RWPE1 (cell line): ENCODE results near the gene MFRP.
A peak's percentile ranks its signal among the peaks of the same experiment; 100 is the strongest.

ENCODE experiments used
- CTCF ChIA-PET: fragments of 350-600 bp; sonication (Branson Sonifier 250); formaldehyde crosslinking; extraction: SDS; loops from one replicate; lab custom pipeline; 2021; lab: Yijun Ruan, JAX
- POLR2A ChIA-PET: fragments of 400-600 bp; formaldehyde crosslinking; extraction: SDS; loops from one replicate; lab custom pipeline; 2020; ENCODE audit warnings: antibody characterized with exemption; ENCODE audit not compliant: low non-redundant PET; lab: Yijun Ruan, JAX
- DNase-seq: peaks from one replicate; pipeline ENCODE4 v3.0.0; 2012; ENCODE audit warnings: low spot score
- H3K27ac ChIP-seq: fragments of 450-650 bp; 2 replicates; pipeline ENCODE4 v1.5.1; 2017
- TF ChIP-seq, protein P1 (sequence below): fragments of 450-650 bp; conservative IDR thresholded peaks from 2 replicates; pipeline ENCODE4 v1.5.1; 2017; ENCODE audit warnings: low read depth, mild to moderate bottlenecking

MFRP gene

DNA sequence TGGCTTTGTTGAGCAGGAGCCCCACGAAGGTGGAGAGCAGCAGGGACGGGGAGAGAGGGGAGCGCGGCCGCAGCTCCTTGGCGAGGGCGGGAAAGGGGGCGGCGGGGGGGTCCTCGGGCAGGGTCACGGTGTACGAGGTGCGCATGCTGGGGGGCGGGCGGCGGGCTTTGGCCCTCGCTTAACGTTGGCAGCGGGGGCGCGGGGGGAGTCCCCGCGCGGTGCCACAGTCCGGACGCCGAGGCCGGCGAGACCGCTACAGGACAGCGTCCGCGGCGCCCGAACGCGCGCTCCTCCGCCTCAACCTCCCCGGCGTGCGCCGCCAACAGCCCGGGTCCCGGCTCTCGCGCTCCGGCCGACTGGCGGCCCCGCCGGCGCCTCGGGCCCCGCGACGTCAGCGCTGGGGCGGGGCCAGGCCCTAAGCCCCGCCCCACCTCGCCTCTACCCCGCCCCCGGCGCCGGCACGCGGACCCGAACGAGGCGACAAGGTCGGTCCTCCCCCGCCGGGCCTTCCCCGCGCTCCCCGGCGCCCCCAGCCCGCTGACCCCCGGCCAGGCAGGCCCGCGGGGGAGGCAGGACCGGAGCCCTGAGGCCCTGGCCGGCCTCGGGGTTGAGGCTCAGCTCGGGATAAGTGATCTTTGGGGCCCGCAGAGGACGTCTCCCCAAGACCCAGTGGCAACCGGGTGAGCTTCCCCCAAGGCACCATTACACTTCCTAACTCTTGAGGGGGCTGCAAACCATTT lies 17.5 kb upstream of the MFRP start:
- TF ChIP-seq, protein P1, sequence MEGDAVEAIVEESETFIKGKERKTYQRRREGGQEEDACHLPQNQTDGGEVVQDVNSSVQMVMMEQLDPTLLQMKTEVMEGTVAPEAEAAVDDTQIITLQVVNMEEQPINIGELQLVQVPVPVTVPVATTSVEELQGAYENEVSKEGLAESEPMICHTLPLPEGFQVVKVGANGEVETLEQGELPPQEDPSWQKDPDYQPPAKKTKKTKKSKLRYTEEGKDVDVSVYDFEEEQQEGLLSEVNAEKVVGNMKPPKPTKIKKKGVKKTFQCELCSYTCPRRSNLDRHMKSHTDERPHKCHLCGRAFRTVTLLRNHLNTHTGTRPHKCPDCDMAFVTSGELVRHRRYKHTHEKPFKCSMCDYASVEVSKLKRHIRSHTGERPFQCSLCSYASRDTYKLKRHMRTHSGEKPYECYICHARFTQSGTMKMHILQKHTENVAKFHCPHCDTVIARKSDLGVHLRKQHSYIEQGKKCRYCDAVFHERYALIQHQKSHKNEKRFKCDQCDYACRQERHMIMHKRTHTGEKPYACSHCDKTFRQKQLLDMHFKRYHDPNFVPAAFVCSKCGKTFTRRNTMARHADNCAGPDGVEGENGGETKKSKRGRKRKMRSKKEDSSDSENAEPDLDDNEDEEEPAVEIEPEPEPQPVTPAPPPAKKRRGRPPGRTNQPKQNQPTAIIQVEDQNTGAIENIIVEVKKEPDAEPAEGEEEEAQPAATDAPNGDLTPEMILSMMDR = no peak
- ChIA-PET CTCF (interaction anchor here (0.6 to 1.6 kb wide), 7 partner anchors 8 to 203 kb away, joined by 3 to 12 read pairs (median 4); no protein-coding TSS in a partner anchor), POLR2A (no interaction called here)
- peak; percentile 61 for DNase-seq
- H3K27ac ChIP-seq = peak overlapping the region; percentile 100

DNA sequence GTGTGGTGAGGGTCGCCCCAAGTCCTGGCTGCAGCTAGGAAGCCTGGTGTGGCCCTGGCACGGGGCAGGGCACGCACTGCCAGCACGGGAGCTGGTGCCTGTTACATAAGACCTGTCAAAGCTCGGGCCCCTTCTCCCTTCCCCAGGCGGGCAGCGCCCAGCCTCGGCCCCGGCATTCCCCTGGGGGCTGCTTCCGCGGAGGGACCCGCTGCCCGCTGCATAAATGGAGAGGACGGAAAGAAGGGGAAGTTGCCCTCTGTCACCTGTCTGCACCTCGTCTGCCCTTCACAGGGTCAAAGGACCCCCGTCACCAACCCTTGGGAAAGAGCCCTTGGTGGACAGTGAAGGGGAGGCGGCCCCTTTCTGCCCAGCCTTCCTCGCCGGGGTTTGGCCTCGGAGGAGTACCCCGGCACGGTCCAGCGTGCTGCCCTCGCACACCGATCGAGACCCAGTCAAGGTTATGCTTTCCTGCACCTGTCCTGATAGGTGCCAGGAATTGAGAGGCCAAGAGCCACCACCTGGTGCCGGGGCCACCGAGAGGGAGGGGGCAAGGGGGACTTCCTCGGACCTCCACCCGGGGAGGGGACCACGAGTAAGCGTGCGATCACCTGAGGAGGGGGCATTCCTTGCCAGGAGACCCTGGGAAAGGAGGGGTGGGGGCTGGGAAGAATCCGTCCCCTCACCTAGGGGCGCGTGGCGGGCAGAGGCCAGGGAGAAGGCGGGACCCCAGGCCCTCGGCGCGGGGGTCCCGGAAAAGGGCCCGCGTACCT lies 16.8 kb upstream of the MFRP start:
- TF ChIP-seq, protein P1 = no peak
- POLR2A ChIA-PET = no interaction called here
- CTCF ChIA-PET = interaction anchor here (0.6 to 2.6 kb wide), 5 partner anchors 8 to 364 kb away, joined by 3 to 14 read pairs (median 8); partner anchors contain the start of gene USP2
- peak overlapping the region; percentile 100 for H3K27ac ChIP-seq
- DNase-seq = no peak

- ChIA-PET CTCF (interaction anchor here (0.6 to 2.6 kb wide), 6 partner anchors 9 to 365 kb away, joined by 3 to 14 read pairs (median 9); partner anchors contain the start of genes C1QTNF5 and USP2), POLR2A (no interaction called here)
- no peak for DNase-seq
- H3K27ac ChIP-seq = peak overlapping the region; percentile 100
- TF ChIP-seq, protein P1 = no peak
These were observed 16.2 kb upstream of the MFRP start for GRCh38 chr11:119362741-119363080.

DNA sequence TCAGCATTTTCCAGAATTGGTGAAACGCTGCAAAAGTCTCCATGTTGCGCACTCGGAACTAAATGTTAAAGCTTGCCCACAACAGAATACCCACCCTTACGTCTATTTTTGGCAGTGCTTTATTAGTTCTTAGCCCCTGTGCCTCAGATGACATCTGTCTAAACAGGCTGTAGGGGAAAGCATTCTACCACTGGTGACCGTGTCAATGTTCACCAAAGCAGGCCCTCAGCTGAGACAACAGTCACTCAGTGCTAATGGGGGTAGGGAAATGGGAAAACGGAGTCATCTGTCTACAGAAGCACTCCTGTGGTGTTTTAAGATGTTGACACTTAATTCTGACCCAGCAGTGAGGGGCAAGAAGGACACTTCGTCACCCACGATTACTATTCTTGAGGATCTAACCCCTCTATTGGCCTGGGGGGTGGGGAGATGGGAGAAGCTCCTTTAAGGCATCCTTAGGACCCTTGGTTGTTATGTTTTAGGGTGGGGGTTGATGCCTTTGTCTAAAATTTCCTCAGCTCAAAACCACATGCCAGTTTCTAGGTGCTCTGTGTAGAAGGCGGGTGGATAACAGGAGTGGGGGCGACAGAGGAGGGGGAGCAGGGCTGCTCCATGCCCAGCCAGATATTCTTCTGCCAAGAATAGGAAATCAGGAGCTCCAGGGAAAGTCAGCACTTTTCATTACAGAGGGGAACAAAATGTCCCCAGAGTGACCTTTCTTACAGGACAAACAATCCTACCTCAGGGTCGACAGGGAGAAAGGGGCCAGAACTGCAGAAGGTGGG lies 15.6 kb upstream of the MFRP start:
- POLR2A ChIA-PET = no interaction called here
- TF ChIP-seq, protein P1 = no peak
- CTCF ChIA-PET = interaction anchor here (0.7 to 2.6 kb wide), 7 partner anchors 8 to 346 kb away, joined by 3 to 14 read pairs (median 8); partner anchors contain the start of genes C1QTNF5 and USP2
- H3K27ac ChIP-seq = peak overlapping the region; percentile 100
- DNase-seq = no peak

DNA sequence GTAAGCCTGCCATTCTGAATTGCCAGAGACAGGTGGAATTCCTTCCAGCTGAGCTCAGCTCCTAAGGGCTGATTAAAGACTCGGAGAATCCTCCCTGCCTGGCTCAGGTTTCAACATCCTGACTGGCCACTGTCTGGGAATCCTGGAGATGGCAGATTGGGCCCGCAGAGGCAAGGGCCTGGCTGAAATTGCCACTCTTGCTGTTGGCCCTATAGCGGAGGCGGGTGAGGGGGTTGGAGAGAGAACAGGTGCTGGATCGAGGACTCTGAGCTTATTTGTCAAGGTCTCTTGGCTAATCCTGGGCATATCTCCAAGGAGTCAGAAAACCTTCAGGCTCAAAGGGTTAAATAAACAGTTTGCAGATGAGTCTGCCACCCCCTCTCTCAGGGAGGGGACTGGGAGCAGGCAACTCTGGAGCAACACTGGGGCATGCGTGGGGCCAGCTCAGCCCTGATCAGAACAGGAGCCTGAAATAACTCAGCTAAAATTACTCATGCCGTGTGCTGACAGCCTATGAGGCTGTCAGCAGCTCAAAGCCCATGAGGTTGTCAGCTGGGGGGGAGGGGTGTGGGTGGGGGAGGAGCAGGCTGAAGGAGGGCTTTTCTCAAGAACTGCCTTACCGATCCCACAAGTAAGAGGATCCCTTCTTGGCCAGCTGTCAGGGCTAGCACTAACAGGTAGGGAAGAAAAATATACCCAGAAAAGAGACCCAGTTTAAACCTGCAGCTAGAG lies 14.7 kb upstream of the MFRP start:
- peak; percentile 89 for DNase-seq
- TF ChIP-seq, protein P1 = no peak
- H3K27ac ChIP-seq = peak overlapping the region; percentile 100
- CTCF ChIA-PET = interaction anchor here (0.6 to 2.6 kb wide), 7 partner anchors 10 to 345 kb away, joined by 3 to 14 read pairs (median 8); partner anchors contain the start of genes C1QTNF5 and USP2
- POLR2A ChIA-PET = no interaction called here
